DOHH2 (cell line): ENCODE measurements around the gene TMEM127.

Experiments used
- EZH2phosphoT487 ChIP-seq: fragments of 200-600 bp; sonication (generic); IDR thresholded peaks from 2 replicates; pipeline ENCODE4 v1.6.1; 2017; ENCODE audit warnings: borderline replicate concordance, mild to moderate bottlenecking, antibody characterized with exemption, low read length, moderate library complexity, mixed read lengths
- TF ChIP-seq, protein P1 (sequence below): fragments of 200-600 bp; sonication (generic); IDR thresholded peaks from one replicate; pipeline ENCODE4 v1.5.1; 2014; ENCODE audit warnings: antibody characterized with exemption, mild to moderate bottlenecking, low read depth, low read length; ENCODE audit not compliant: poor library complexity, severe bottlenecking

DNA sequence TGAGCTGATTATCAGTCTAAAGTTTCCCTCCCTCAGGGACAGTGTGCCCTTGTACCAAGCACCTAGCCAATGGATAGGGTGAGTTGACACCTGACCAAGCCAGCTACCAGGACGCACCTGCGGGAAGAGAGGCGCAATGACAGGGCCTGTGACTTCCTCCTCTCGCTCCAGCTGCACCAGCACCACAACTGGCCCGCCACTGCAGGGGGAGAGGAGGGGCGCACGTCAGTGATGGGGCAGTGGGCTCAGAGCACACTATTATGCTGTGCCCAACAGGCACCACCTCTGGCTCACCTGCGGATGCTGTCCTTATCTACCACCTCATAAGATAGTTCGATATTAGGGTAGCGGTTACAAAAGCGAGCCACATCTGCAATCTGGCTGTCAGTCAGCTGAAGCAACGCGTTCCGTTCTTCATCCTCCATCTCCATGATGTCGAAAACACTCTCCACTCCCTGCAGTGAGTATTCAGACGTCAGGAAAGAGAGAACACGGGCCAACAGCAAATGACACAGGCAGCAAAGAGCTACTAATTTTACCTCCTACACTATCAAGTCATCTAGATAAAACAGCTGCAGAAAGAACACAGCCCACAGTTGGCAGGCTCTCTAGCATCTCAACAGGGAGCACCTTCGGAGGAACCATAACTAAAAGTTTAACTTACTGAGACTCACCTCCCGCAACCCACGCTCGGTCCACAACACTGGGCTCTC lies 11.1 kb upstream of the TMEM127 start:
- TF ChIP-seq, protein P1, sequence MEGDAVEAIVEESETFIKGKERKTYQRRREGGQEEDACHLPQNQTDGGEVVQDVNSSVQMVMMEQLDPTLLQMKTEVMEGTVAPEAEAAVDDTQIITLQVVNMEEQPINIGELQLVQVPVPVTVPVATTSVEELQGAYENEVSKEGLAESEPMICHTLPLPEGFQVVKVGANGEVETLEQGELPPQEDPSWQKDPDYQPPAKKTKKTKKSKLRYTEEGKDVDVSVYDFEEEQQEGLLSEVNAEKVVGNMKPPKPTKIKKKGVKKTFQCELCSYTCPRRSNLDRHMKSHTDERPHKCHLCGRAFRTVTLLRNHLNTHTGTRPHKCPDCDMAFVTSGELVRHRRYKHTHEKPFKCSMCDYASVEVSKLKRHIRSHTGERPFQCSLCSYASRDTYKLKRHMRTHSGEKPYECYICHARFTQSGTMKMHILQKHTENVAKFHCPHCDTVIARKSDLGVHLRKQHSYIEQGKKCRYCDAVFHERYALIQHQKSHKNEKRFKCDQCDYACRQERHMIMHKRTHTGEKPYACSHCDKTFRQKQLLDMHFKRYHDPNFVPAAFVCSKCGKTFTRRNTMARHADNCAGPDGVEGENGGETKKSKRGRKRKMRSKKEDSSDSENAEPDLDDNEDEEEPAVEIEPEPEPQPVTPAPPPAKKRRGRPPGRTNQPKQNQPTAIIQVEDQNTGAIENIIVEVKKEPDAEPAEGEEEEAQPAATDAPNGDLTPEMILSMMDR, result no peak
- no peak for TF ChIP-seq EZH2phosphoT487
